Measurements from ENCODE around the gene MAP4K5. TPM values are rescaled to one million over a fixed set of nuclear protein-coding genes. Genes with fewer than 3 reads are reported as not detected.

The MAP4K5 gene
- total RNA-seq, 1 donor from 2014 or later = 123 TPM

DNA sequence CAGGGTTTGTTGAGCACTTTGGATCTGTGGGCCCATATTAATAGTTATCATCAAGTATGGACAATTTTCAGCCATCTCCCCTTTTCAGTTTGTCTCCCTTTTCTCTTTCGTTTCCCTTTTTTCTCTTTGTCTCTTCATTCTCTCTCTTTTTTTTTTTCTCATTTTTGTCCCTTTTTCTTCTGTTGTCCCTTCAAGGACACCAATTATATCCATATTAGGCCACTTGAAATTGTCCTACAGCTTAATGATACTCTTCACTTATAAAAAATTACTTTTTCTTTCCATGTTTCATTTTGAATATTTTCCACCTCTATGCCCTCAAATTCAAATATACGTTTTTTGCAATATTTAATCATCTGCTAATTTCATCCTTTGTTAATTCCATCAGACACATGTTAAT, 53.3 kb downstream of the MAP4K5 start:
- no peak overlapping the region for H3K27ac Mint-ChIP-seq (ENCODE audit: unreplicated experiment)
- peaks cover 6% of the 10 kb centered on the region for H3K4me1 Mint-ChIP-seq (ENCODE audit: unreplicated experiment)
- TF ChIP-seq CTCF (IDR thresholded peaks at IDR 0.05) = no peak
- H3K9me3 Mint-ChIP-seq (ENCODE audit: unreplicated experiment) = peaks cover 12% of the 10 kb centered on the region
- peaks cover 41% of the 10 kb centered on the region for H3K36me3 Mint-ChIP-seq (ENCODE audit: unreplicated experiment)
- no peak overlapping the region for H3K4me3 Mint-ChIP-seq (ENCODE audit: unreplicated experiment)
- no peaks in the 10 kb centered on the region for H3K27me3 Mint-ChIP-seq (ENCODE audit: unreplicated experiment)
- no peak for DNase-seq (ENCODE audit: extremely low spot score, unreplicated experiment)

GRCh38 chr14:50477760-50478159, 54.6 kb downstream of the MAP4K5 start:
- peaks cover 46% of the 10 kb centered on the region for H3K36me3 Mint-ChIP-seq (ENCODE audit: unreplicated experiment)
- no peaks in the 10 kb centered on the region for H3K27me3 Mint-ChIP-seq (ENCODE audit: unreplicated experiment)
- peaks cover 6% of the 10 kb centered on the region for H3K4me1 Mint-ChIP-seq (ENCODE audit: unreplicated experiment)
- H3K4me3 Mint-ChIP-seq (ENCODE audit: unreplicated experiment) = no peak overlapping the region
- no peak for TF ChIP-seq CTCF (IDR thresholded peaks at IDR 0.05)
- no peak for DNase-seq (ENCODE audit: extremely low spot score, unreplicated experiment)
- peaks cover 12% of the 10 kb centered on the region for H3K9me3 Mint-ChIP-seq (ENCODE audit: unreplicated experiment)
- no peak overlapping the region for H3K27ac Mint-ChIP-seq (ENCODE audit: unreplicated experiment)

GRCh38 chr14:50476134-50476533, 56.2 kb downstream of the MAP4K5 start:
- TF ChIP-seq CTCF (IDR thresholded peaks at IDR 0.05) = no peak
- Mint-ChIP-seq H3K27me3 (ENCODE audit: unreplicated experiment) (no peaks in the 10 kb centered on the region), H3K4me1 (ENCODE audit: unreplicated experiment) (peaks cover 11% of the 10 kb centered on the region), H3K9me3 (ENCODE audit: unreplicated experiment) (peaks cover 22% of the 10 kb centered on the region), H3K4me3 (ENCODE audit: unreplicated experiment) (no peak overlapping the region), H3K36me3 (ENCODE audit: unreplicated experiment) (peaks cover 62% of the 10 kb centered on the region), H3K27ac (ENCODE audit: unreplicated experiment) (no peak overlapping the region)
- no peak for DNase-seq (ENCODE audit: extremely low spot score, unreplicated experiment)

GRCh38 chr14:50475460-50475859, 56.9 kb downstream of the MAP4K5 start:
- DNase-seq (ENCODE audit: extremely low spot score, unreplicated experiment) = no peak
- TF ChIP-seq CTCF (IDR thresholded peaks at IDR 0.05) = no peak
- no peaks in the 10 kb centered on the region for H3K27me3 Mint-ChIP-seq (ENCODE audit: unreplicated experiment)
- H3K4me3 Mint-ChIP-seq (ENCODE audit: unreplicated experiment) = no peak overlapping the region
- peaks cover 68% of the 10 kb centered on the region for H3K36me3 Mint-ChIP-seq (ENCODE audit: unreplicated experiment)
- peaks cover 28% of the 10 kb centered on the region for H3K9me3 Mint-ChIP-seq (ENCODE audit: unreplicated experiment)
- peak overlapping the region; percentile 59 for H3K27ac Mint-ChIP-seq (ENCODE audit: unreplicated experiment)
- H3K4me1 Mint-ChIP-seq (ENCODE audit: unreplicated experiment) = peaks cover 11% of the 10 kb centered on the region

GRCh38 chr14:50471838-50472465, 60.4 kb downstream of the MAP4K5 start:
- Mint-ChIP-seq H3K27me3 (ENCODE audit: unreplicated experiment) (no peaks in the 10 kb centered on the region), H3K4me1 (ENCODE audit: unreplicated experiment) (peaks cover 10% of the 10 kb centered on the region), H3K27ac (ENCODE audit: unreplicated experiment) (peak overlapping the region; percentile 31), H3K4me3 (ENCODE audit: unreplicated experiment) (no peak overlapping the region), H3K9me3 (ENCODE audit: unreplicated experiment) (peaks cover 21% of the 10 kb centered on the region), H3K36me3 (ENCODE audit: unreplicated experiment) (peaks cover 71% of the 10 kb centered on the region)
- DNase-seq (ENCODE audit: extremely low spot score, unreplicated experiment) = no peak
- no peak for TF ChIP-seq CTCF (IDR thresholded peaks at IDR 0.05)

Measured in osteocyte (in vitro differentiated cells).